Glutamatergic neuron (in vitro differentiated cells): ENCODE measurements around the gene ENPP3. TPM values are rescaled to one million over a fixed set of nuclear protein-coding genes. Genes with fewer than 3 reads are reported as not detected.

Experiments used
- DNase-seq: peaks from one replicate; pipeline ENCODE4 v3.0.0; 2022
- H3K27ac Mint-ChIP-seq: one replicate; pipeline ENCODE4 v1.8.0; 2020; ENCODE audit warnings: mild to moderate bottlenecking, mixed read lengths, inconsistent platforms; ENCODE audit not compliant: unreplicated experiment
- H3K27me3 Mint-ChIP-seq: one replicate; pipeline ENCODE4 v1.8.0; 2020; ENCODE audit warnings: mild to moderate bottlenecking, moderate library complexity, mixed read lengths, inconsistent platforms; ENCODE audit not compliant: unreplicated experiment
- H3K36me3 Mint-ChIP-seq: one replicate; pipeline ENCODE4 v1.8.0; 2020; ENCODE audit warnings: mild to moderate bottlenecking, mixed read lengths, inconsistent platforms; ENCODE audit not compliant: unreplicated experiment
- H3K4me1 Mint-ChIP-seq: one replicate; pipeline ENCODE4 v1.8.0; 2020; ENCODE audit warnings: mild to moderate bottlenecking, low read depth, mixed read lengths, inconsistent platforms; ENCODE audit not compliant: unreplicated experiment
- H3K4me3 Mint-ChIP-seq: one replicate; pipeline ENCODE4 v1.8.0; 2020; ENCODE audit warnings: mild to moderate bottlenecking, mixed read lengths, inconsistent platforms; ENCODE audit not compliant: unreplicated experiment
- H3K9me3 Mint-ChIP-seq: one replicate; pipeline ENCODE4 v1.8.0; 2020; ENCODE audit warnings: mild to moderate bottlenecking, moderate library complexity, mixed read lengths, inconsistent platforms; ENCODE audit not compliant: unreplicated experiment
- CTCF ChIP-seq: fragments of 200-600 bp; sonication (generic); IDR thresholded peaks from one replicate; pipeline ENCODE4 v1.5.0; 2021; ENCODE audit not compliant: partially characterized antibody, unreplicated experiment
- total RNA-seq: library from RNA; stranded (reverse); fragmentation: NEBNext Ultra II Directional; extraction: Animal tissue kit (Norgen Biotek cat#: 25700); gene quantifications from one replicate; pipeline ENCODE4 v1.2.1, GENCODE V29; 2021; ENCODE audit not compliant: unreplicated experiment

Gene ENPP3
- total RNA-seq, 1 donor from 2014 or later: not detected

- no peaks in the 10 kb centered on the region for H3K36me3 Mint-ChIP-seq
- TF ChIP-seq CTCF: no peak
- no peaks in the 10 kb centered on the region for H3K9me3 Mint-ChIP-seq
- no peak overlapping the region for H3K27ac Mint-ChIP-seq
- DNase-seq: no peak
- H3K4me1 Mint-ChIP-seq: no peaks in the 10 kb centered on the region
- no peak overlapping the region for H3K4me3 Mint-ChIP-seq
- no peaks in the 10 kb centered on the region for H3K27me3 Mint-ChIP-seq
Measured at GRCh38 chr6:131765081-131765803, 128.1 kb downstream of the ENPP3 start.

- Mint-ChIP-seq H3K27me3 (no peaks in the 10 kb centered on the region), H3K36me3 (no peaks in the 10 kb centered on the region), H3K9me3 (peaks cover 1% of the 10 kb centered on the region), H3K4me1 (no peaks in the 10 kb centered on the region), H3K4me3 (no peak overlapping the region), H3K27ac (no peak overlapping the region)
- DNase-seq: no peak
- no peak for TF ChIP-seq CTCF
Measured at GRCh38 chr6:131765804-131766135, 128.7 kb downstream of the ENPP3 start.

- no peak for DNase-seq
- H3K4me1 Mint-ChIP-seq: no peaks in the 10 kb centered on the region
- H3K9me3 Mint-ChIP-seq: peaks cover 1% of the 10 kb centered on the region
- H3K4me3 Mint-ChIP-seq: no peak overlapping the region
- no peak overlapping the region for H3K27ac Mint-ChIP-seq
- H3K36me3 Mint-ChIP-seq: no peaks in the 10 kb centered on the region
- no peak for TF ChIP-seq CTCF
- no peaks in the 10 kb centered on the region for H3K27me3 Mint-ChIP-seq
Measured at GRCh38 chr6:131766631-131767030, 129.5 kb downstream of the ENPP3 start.

GRCh38 chr6:131768964-131769363 lies 131.9 kb downstream of the ENPP3 start:
- no peak overlapping the region for H3K27ac Mint-ChIP-seq
- no peak for DNase-seq
- H3K4me3 Mint-ChIP-seq: no peak overlapping the region
- no peak for TF ChIP-seq CTCF
- H3K27me3 Mint-ChIP-seq: no peaks in the 10 kb centered on the region
- H3K36me3 Mint-ChIP-seq: no peaks in the 10 kb centered on the region
- no peaks in the 10 kb centered on the region for H3K4me1 Mint-ChIP-seq
- H3K9me3 Mint-ChIP-seq: peaks cover 1% of the 10 kb centered on the region

GRCh38 chr6:131769385-131770141 lies 132.5 kb downstream of the ENPP3 start:
- H3K27ac Mint-ChIP-seq: no peak overlapping the region
- H3K9me3 Mint-ChIP-seq: peaks cover 1% of the 10 kb centered on the region
- no peak overlapping the region for H3K4me3 Mint-ChIP-seq
- no peaks in the 10 kb centered on the region for H3K4me1 Mint-ChIP-seq
- H3K36me3 Mint-ChIP-seq: no peaks in the 10 kb centered on the region
- no peak for TF ChIP-seq CTCF
- no peaks in the 10 kb centered on the region for H3K27me3 Mint-ChIP-seq
- no peak for DNase-seq
